ENCODE results near the gene VWDE.

Gene VWDE

GRCh38 chr7:12423355-12423996, 19.8 kb upstream of the VWDE start:
- DNase-seq (ENCODE audit: extremely low spot score): no peak
- POLR2A ChIA-PET: interaction anchor here (0.7 kb wide), 1 partner anchor 20 kb away, joined by 3 read pairs; the partner anchor contains the start of gene VWDE
- CTCF ChIA-PET: no interaction called here

GRCh38 chr7:12422554-12423320, 19.1 kb upstream of the VWDE start:
- CTCF ChIA-PET: no interaction called here
- POLR2A ChIA-PET: interaction anchor here (0.7 kb wide), 1 partner anchor 19 kb away, joined by 3 read pairs; the partner anchor contains the start of gene VWDE
- no peak for DNase-seq (ENCODE audit: extremely low spot score)
- TF ChIP-seq ELF4 (IDR thresholded peaks at IDR 0.05) (no peak), ZNF384 (IDR thresholded peaks at IDR 0.05) (no peak), SP1 (IDR thresholded peaks at IDR 0.05) (no peak), CTBP1 (IDR thresholded peaks at IDR 0.05; ENCODE audit: borderline replicate concordance) (no peak), FOXA1 (IDR thresholded peaks at IDR 0.05) (no peak), L3MBTL2 (conservative IDR thresholded peaks at IDR 0.05) (no peak), SUZ12 (IDR thresholded peaks at IDR 0.05) (no peak), ARNT (IDR thresholded peaks at IDR 0.05) (no peak), HDGF (IDR thresholded peaks at IDR 0.05; ENCODE audit: borderline replicate concordance) (no peak), BHLHE40 (IDR thresholded peaks at IDR 0.05; ENCODE audit: borderline replicate concordance) (no peak), FOXK2 (IDR thresholded peaks at IDR 0.05) (no peak)
- TF ChIP-seq, protein P1, sequence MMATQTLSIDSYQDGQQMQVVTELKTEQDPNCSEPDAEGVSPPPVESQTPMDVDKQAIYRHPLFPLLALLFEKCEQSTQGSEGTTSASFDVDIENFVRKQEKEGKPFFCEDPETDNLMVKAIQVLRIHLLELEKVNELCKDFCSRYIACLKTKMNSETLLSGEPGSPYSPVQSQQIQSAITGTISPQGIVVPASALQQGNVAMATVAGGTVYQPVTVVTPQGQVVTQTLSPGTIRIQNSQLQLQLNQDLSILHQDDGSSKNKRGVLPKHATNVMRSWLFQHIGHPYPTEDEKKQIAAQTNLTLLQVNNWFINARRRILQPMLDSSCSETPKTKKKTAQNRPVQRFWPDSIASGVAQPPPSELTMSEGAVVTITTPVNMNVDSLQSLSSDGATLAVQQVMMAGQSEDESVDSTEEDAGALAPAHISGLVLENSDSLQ (IDR thresholded peaks at IDR 0.05): no peak

More at GRCh38 chr7:12423355-12423996, 19.8 kb upstream of the VWDE start:
- TF ChIP-seq LEF1 (IDR thresholded peaks at IDR 0.05; ENCODE audit: borderline replicate concordance) (no peak), SP1 (IDR thresholded peaks at IDR 0.05) (no peak), ZNF384 (IDR thresholded peaks at IDR 0.05) (no peak), SUZ12 (IDR thresholded peaks at IDR 0.05) (no peak), NFRKB (IDR thresholded peaks at IDR 0.05) (no peak), BHLHE40 (IDR thresholded peaks at IDR 0.05; ENCODE audit: borderline replicate concordance) (no peak), CTBP1 (IDR thresholded peaks at IDR 0.05; ENCODE audit: borderline replicate concordance) (no peak), TARDBP (IDR thresholded peaks at IDR 0.05) (no peak), FOXM1 (IDR thresholded peaks at IDR 0.05; ENCODE audit: borderline replicate concordance) (no peak), HDGF (IDR thresholded peaks at IDR 0.05; ENCODE audit: borderline replicate concordance) (no peak)

DNA sequence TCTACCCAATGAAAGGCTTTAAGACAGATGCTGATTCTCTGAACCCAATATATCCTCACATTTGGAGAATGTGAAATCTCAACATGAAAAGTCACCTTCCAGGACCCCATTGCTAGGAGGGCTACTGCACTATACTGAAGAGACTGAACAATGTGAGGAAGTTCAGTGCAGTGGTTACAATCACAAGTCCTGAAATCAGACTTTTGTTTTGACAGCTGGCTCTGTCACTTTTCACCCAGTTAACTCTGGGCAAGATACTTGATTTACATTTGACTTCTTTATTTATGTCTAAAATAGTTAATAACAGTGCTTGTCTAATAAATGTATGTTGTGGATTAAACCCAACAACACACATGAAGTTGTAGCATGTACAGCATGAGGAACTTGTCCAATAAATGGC, 14.8 kb upstream of the VWDE start:
- TF ChIP-seq ZNF384 (IDR thresholded peaks at IDR 0.05): no peak
- TF ChIP-seq, protein P1 (IDR thresholded peaks at IDR 0.05): no peak
- no peak for TF ChIP-seq CTBP1 (IDR thresholded peaks at IDR 0.05; ENCODE audit: borderline replicate concordance)
- TF ChIP-seq L3MBTL2 (conservative IDR thresholded peaks at IDR 0.05): no peak
- TF ChIP-seq NFRKB (IDR thresholded peaks at IDR 0.05): no peak
- TF ChIP-seq FOXA1 (IDR thresholded peaks at IDR 0.05): no peak
- no peak for TF ChIP-seq BHLHE40 (IDR thresholded peaks at IDR 0.05; ENCODE audit: borderline replicate concordance)
- no peak for TF ChIP-seq FOXK2 (IDR thresholded peaks at IDR 0.05)
- TF ChIP-seq ELF4 (IDR thresholded peaks at IDR 0.05): no peak
- no peak for TF ChIP-seq LEF1 (IDR thresholded peaks at IDR 0.05; ENCODE audit: borderline replicate concordance)
- no peak for TF ChIP-seq HDGF (IDR thresholded peaks at IDR 0.05; ENCODE audit: borderline replicate concordance)
- CTCF ChIA-PET: interaction anchor here (1.0 kb wide), 1 partner anchor 16 kb away, joined by 3 read pairs; no protein-coding TSS in a partner anchor
- DNase-seq (ENCODE audit: extremely low spot score): no peak
- POLR2A ChIA-PET: no interaction called here

GRCh38 chr7:12415072-12415471, 11.4 kb upstream of the VWDE start:
- no peak for TF ChIP-seq ZNF384 (IDR thresholded peaks at IDR 0.05)
- TF ChIP-seq FOXA1 (IDR thresholded peaks at IDR 0.05): no peak
- TF ChIP-seq CTBP1 (IDR thresholded peaks at IDR 0.05; ENCODE audit: borderline replicate concordance): no peak
- no peak for TF ChIP-seq ARNT (IDR thresholded peaks at IDR 0.05)
- TF ChIP-seq L3MBTL2 (conservative IDR thresholded peaks at IDR 0.05): no peak
- TF ChIP-seq TARDBP (IDR thresholded peaks at IDR 0.05): no peak
- TF ChIP-seq LEF1 (IDR thresholded peaks at IDR 0.05; ENCODE audit: borderline replicate concordance): no peak
- no peak for TF ChIP-seq ELF4 (IDR thresholded peaks at IDR 0.05)
- TF ChIP-seq SP1 (IDR thresholded peaks at IDR 0.05): no peak
- TF ChIP-seq FOXK2 (IDR thresholded peaks at IDR 0.05): no peak
- no peak for TF ChIP-seq NFRKB (IDR thresholded peaks at IDR 0.05)
- TF ChIP-seq HDGF (IDR thresholded peaks at IDR 0.05; ENCODE audit: borderline replicate concordance): no peak
- TF ChIP-seq BHLHE40 (IDR thresholded peaks at IDR 0.05; ENCODE audit: borderline replicate concordance): no peak
- TF ChIP-seq SUZ12 (IDR thresholded peaks at IDR 0.05): no peak
- no peak for TF ChIP-seq FOXM1 (IDR thresholded peaks at IDR 0.05; ENCODE audit: borderline replicate concordance)
- TF ChIP-seq, protein P1 (IDR thresholded peaks at IDR 0.05): no peak
- CTCF ChIA-PET: no interaction called here
- POLR2A ChIA-PET: no interaction called here
- DNase-seq (ENCODE audit: extremely low spot score): no peak

- ChIA-PET CTCF (no interaction called here), POLR2A (no interaction called here)
- TF ChIP-seq HDGF (IDR thresholded peaks at IDR 0.05; ENCODE audit: borderline replicate concordance) (no peak), ARNT (IDR thresholded peaks at IDR 0.05) (no peak), BHLHE40 (IDR thresholded peaks at IDR 0.05; ENCODE audit: borderline replicate concordance) (no peak), LEF1 (IDR thresholded peaks at IDR 0.05; ENCODE audit: borderline replicate concordance) (no peak), TARDBP (IDR thresholded peaks at IDR 0.05) (no peak), FOXK2 (IDR thresholded peaks at IDR 0.05) (no peak)
- TF ChIP-seq, protein P1 (IDR thresholded peaks at IDR 0.05): no peak
- DNase-seq (ENCODE audit: extremely low spot score): no peak
These were observed 8.7 kb upstream of the VWDE start for GRCh38 chr7:12412407-12412806.

All from HEK293T (cell line).